Hepatocyte (in vitro differentiated cells): ENCODE results near the gene EPN1. TPM values are rescaled to one million over a fixed set of nuclear protein-coding genes. Genes with fewer than 3 reads are reported as not detected.

Source experiments
- DNase-seq: peaks from one replicate; pipeline ENCODE4 v3.0.0-alpha.2; 2016; ENCODE audit warnings: low spot score
- H2AFZ ChIP-seq: fragments of 200-600 bp; sonication (generic); 2 replicates; pipeline ENCODE4 v1.6.0; 2016; ENCODE audit warnings: antibody characterized with exemption, mild to moderate bottlenecking
- H3K27ac ChIP-seq: fragments of 200-600 bp; sonication (generic); 2 replicates; pipeline ENCODE4 v1.5.1; 2016; ENCODE audit warnings: mild to moderate bottlenecking
- H3K27me3 ChIP-seq: fragments of 200-600 bp; sonication (generic); 2 replicates; pipeline ENCODE4 v1.6.1; 2016
- H3K36me3 ChIP-seq: fragments of 200-600 bp; sonication (generic); replicated peaks from 2 replicates; pipeline ENCODE4 v1.5.1; 2016; ENCODE audit warnings: low read depth; ENCODE audit not compliant: insufficient read depth
- H3K4me1 ChIP-seq: fragments of 200-600 bp; sonication (generic); 2 replicates; pipeline ENCODE4 v1.5.1; 2016; ENCODE audit warnings: mild to moderate bottlenecking, moderate library complexity; ENCODE audit not compliant: insufficient read depth
- H3K4me2 ChIP-seq: fragments of 200-600 bp; sonication (generic); 2 replicates; pipeline ENCODE4 v1.6.0; 2016
- H3K4me3 ChIP-seq: fragments of 200-600 bp; sonication (generic); 2 replicates; pipeline ENCODE4 v1.5.1; 2016; ENCODE audit warnings: mild to moderate bottlenecking
- H3K79me2 ChIP-seq: fragments of 200-600 bp; sonication (generic); 2 replicates; pipeline ENCODE4 v1.6.0; 2017; ENCODE audit warnings: mild to moderate bottlenecking
- H3K9me2 ChIP-seq: fragments of 200-600 bp; sonication (generic); replicated peaks from 2 replicates; pipeline ENCODE4 v1.6.0; 2017; ENCODE audit warnings: mild to moderate bottlenecking; ENCODE audit not compliant: insufficient read depth
- H3K9me3 ChIP-seq: fragments of 200-600 bp; sonication (generic); 2 replicates; pipeline ENCODE4 v1.5.1; 2016; ENCODE audit warnings: low read depth, mild to moderate bottlenecking
- H4K20me1 ChIP-seq: fragments of 200-600 bp; sonication (generic); 2 replicates; pipeline ENCODE4 v1.6.0; 2016; ENCODE audit warnings: mild to moderate bottlenecking; ENCODE audit not compliant: insufficient read depth, poor library complexity, severe bottlenecking
- CTCF ChIP-seq: fragments of 200-600 bp; sonication (generic); IDR thresholded peaks from 2 replicates; pipeline ENCODE4 v1.5.1; 2016; ENCODE audit warnings: antibody characterized with exemption, mild to moderate bottlenecking; ENCODE audit not compliant: poor library complexity
- EZH2 ChIP-seq: fragments of 200-600 bp; sonication (generic); IDR thresholded peaks from 2 replicates; pipeline ENCODE4 v1.6.1; 2016; ENCODE audit warnings: antibody characterized with exemption, mild to moderate bottlenecking, borderline replicate concordance
- EZH2phosphoT487 ChIP-seq: fragments of 200-600 bp; sonication (generic); IDR thresholded peaks from one replicate; pipeline ENCODE4 v1.6.1; 2018; ENCODE audit warnings: antibody characterized with exemption, mild to moderate bottlenecking, low read depth, moderate library complexity; ENCODE audit not compliant: unreplicated experiment, severe bottlenecking
- WGBS: methylation state at CpG from one replicate; pipeline ENCODE4 v1.1.6; 2016; ENCODE audit warnings: low lambda C conversion rate; ENCODE audit errors: missing lambda C conversion rate; 5-methylcytosine and 5-hydroxymethylcytosine counted together
- polyA plus RNA-seq: library from polyadenylated mRNA; unstranded; fragments of >200 nt; fragmentation: Nextera tagmentation; extraction: Ambion mirVana; gene quantifications from 2 replicates; pipeline ENCODE4 v1.2.1, GENCODE V29; 2016
- total RNA-seq: library from RNA; depleted of rRNA; stranded (reverse); fragments of >200 nt; gene quantifications from 2 replicates; pipeline ENCODE4 v1.2.3, GENCODE V29; 2014

The EPN1 gene
- total and polyA plus RNA-seq, 2 experiments from 2014 or later = 74.8 to 165 TPM

- Histone ChIP-seq H3K9me2 (no peaks in the 10 kb centered on the region), H3K9me3 (no peaks in the 10 kb centered on the region), H3K4me1 (peaks cover 23% of the 10 kb centered on the region), H3K79me2 (peaks cover 90% of the 10 kb centered on the region), H3K27ac (no peak overlapping the region), H3K4me2 (no peak overlapping the region), H4K20me1 (peaks cover 77% of the 10 kb centered on the region), H3K4me3 (no peak overlapping the region), H3K27me3 (no peaks in the 10 kb centered on the region), H3K36me3 (peaks cover 5% of the 10 kb centered on the region), H2AFZ (no peak overlapping the region)
- DNase-seq = no peak
- no peak for TF ChIP-seq CTCF
- no peak for TF ChIP-seq EZH2
- TF ChIP-seq EZH2phosphoT487 = no peak
- WGBS = 90% methylated on average over 5 of the region's 16 CpGs
Measured at GRCh38 chr19:55660991-55661390, 14.0 kb upstream of the EPN1 start.

GRCh38 chr19:55661826-55662225 lies 13.2 kb upstream of the EPN1 start:
- Histone ChIP-seq H3K79me2 (peaks cover 90% of the 10 kb centered on the region), H3K36me3 (peaks cover 5% of the 10 kb centered on the region), H3K4me1 (peaks cover 18% of the 10 kb centered on the region), H3K9me3 (no peaks in the 10 kb centered on the region), H3K4me3 (no peak overlapping the region), H3K27me3 (no peaks in the 10 kb centered on the region), H4K20me1 (peaks cover 77% of the 10 kb centered on the region), H2AFZ (no peak overlapping the region), H3K27ac (no peak overlapping the region), H3K4me2 (no peak overlapping the region), H3K9me2 (no peaks in the 10 kb centered on the region)
- TF ChIP-seq CTCF (no peak), EZH2phosphoT487 (no peak), EZH2 (no peak)
- WGBS = 91% methylated on average over 5 of the region's 7 CpGs
- no peak for DNase-seq

GRCh38 chr19:55663846-55664536 lies 11.0 kb upstream of the EPN1 start:
- 97% methylated on average over 19 of the region's 20 CpGs for WGBS
- DNase-seq = no peak
- Histone ChIP-seq H3K9me3 (no peaks in the 10 kb centered on the region), H3K27ac (no peak overlapping the region), H3K27me3 (no peaks in the 10 kb centered on the region), H3K4me1 (peaks cover 15% of the 10 kb centered on the region), H4K20me1 (peaks cover 73% of the 10 kb centered on the region), H3K9me2 (no peaks in the 10 kb centered on the region), H3K36me3 (peaks cover 5% of the 10 kb centered on the region), H3K79me2 (peaks cover 88% of the 10 kb centered on the region), H2AFZ (no peak overlapping the region), H3K4me2 (no peak overlapping the region), H3K4me3 (no peak overlapping the region)
- TF ChIP-seq EZH2phosphoT487 (no peak), CTCF (no peak), EZH2 (no peak)
